IPS-NIHi11 (cell line): ENCODE data around the gene ZCWPW1.
"Not testable (repeated sequence)": the region's sequence is repeated elsewhere in the genome, so short reads cannot be mapped to it uniquely, and the experiment has no call there.

Experiments used
- DNase-seq: peaks from one replicate; pipeline ENCODE4 v3.0.0; 2012; ENCODE audit warnings: mixed read lengths, low spot score

The ZCWPW1 gene

DNA sequence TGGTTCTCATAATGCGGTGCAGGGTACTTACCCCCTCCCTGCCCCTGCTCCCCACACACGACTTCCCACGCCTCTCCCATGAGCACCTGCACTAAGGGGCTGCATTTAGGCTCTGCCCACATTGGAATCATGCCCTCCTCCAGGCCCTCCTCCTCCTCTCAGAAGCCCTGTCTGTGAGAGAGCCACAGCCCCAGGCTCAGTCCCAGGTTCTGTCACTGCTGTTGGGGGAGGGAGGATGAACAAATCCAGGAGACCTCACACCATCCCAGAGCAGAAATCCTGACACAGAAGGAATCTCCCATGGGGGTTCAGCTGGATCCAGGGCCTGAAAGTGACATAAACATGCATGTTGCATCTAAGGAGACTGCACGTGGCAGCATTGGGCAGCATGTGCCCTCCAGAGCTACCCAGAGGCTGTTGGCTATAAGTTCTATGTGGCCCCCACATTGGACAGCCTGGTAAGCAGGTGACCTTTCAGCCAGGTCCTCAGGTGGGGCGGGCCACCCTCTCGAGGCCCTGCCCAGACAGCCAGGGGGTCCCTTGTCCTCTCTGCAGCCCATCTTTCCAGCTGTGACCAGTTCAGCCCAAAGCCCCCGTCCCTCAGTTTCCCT, 56.8 kb downstream of the ZCWPW1 start:
- no peak for DNase-seq

DNA sequence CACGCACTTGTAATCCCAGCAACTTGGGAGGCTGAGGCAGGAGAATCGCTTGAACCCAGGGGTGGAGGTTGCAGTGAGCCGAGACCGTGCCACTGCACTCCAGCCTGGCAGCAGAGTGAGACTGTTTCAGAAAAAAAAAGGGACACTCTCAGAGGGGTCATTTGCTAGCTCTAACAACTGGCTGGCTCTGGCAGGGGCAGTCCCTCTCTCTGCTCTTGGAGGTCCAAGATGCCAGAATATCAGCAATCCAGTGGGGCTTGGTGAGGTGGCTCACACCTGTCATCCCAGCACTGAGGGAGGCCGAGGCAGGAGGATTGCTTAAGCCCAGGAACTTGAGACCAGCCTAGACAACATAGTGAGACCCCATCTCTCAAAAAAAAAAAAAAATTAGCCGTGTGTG, 57.8 kb downstream of the ZCWPW1 start:
- no peak for DNase-seq

DNA sequence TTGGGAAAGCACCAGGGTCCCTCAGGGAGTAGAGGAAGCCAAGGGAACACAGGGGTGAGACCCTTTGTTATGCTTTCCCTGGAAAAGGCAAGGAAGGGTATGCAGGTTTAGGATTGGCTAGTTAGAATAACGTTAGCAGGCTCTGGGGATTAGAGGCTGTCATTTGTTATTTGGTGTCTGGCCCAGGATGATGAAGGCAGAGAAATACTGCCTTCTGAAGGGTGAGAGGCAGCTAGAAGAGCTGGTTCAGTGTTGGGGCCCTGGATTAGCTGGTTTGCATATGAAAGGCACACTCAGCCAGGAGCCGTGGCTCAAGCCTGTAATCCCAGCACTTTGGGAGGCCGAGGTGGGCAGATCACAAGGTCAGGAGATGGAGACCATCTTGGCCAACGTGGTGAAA, 58.2 kb downstream of the ZCWPW1 start:
- peak; percentile 43 for DNase-seq

DNA sequence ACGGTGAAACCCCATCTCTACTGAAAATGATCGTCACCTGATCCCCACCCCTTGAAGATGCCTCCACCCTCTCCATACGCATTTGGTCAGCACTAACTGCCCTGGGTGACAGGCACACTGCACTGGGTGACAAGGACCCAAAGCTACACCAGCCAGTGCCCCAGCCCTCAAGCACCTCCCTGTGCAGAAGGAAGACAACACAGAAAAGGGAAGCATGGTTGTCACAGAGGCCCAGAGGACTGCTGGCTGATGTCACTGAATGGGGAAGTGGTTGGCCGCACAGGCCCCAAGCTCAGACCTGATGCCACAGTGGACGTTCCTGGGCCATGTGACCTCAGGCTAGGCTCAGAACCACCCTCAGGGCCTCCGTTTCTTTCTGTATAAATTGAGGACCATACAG, 59.4 kb downstream of the ZCWPW1 start:
- DNase-seq, result no peak

DNA sequence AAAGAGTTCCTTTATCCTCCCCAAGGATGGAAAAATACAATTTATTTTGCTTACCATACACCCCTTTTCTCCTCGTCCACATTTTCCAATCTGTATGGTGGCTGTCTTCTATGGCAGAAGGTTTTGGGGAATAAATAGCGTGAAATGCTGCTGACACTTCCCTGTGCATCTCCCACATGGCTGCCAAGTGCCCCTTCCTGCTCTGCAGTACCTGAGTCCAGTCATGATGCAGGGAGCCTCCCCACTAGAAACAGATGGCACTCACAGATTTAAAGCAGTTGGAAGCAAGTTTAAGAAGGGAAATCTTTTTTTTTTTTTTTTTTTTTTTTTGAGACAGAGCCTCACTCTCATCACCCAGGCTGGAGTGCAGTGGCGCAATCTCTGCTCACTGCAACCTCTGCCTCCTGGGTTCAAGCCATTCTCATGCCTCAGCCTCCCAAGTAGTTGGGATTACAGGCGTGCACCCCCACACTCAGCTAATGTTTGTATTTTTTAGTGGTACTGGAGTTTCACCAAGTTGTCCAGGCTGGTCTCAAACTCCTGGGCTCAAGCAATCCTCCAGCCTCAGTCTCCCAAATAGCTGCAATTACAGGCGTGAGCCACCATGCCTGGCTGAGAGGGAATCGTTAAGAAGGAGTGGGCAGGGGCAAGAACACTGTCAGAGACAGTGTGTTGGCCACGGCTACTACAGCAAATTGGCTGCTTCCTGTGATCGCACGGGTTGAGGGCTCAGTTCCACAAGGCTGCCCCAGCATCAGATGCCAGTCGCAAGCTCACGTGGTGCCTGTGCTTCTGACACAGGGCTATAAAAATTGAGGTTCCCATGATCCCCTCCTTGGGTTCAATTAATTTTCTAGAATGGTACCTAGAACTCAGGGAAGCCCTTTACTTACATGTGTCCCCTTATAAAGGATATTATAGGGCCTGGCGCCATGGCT, 60.6 kb downstream of the ZCWPW1 start:
- DNase-seq, result no peak

DNA sequence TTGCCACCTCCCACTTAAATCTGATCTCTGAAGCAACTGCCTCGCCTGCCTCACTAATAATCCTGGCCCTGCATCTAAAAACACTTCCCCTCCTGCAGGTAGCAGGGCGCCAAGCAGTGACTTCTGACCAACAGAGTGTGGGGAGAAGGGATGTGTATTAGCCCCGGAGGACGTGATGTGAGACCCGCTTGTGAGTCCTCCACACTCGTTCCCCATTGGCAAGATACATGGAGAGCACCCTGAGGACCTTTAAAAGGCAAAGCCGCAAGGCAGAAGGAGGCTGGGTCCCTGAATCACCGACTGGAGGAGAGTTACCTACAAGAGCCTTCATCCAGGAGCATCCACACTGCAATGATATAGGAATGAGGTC, 61.3 kb downstream of the ZCWPW1 start:
- no peak for DNase-seq

DNA sequence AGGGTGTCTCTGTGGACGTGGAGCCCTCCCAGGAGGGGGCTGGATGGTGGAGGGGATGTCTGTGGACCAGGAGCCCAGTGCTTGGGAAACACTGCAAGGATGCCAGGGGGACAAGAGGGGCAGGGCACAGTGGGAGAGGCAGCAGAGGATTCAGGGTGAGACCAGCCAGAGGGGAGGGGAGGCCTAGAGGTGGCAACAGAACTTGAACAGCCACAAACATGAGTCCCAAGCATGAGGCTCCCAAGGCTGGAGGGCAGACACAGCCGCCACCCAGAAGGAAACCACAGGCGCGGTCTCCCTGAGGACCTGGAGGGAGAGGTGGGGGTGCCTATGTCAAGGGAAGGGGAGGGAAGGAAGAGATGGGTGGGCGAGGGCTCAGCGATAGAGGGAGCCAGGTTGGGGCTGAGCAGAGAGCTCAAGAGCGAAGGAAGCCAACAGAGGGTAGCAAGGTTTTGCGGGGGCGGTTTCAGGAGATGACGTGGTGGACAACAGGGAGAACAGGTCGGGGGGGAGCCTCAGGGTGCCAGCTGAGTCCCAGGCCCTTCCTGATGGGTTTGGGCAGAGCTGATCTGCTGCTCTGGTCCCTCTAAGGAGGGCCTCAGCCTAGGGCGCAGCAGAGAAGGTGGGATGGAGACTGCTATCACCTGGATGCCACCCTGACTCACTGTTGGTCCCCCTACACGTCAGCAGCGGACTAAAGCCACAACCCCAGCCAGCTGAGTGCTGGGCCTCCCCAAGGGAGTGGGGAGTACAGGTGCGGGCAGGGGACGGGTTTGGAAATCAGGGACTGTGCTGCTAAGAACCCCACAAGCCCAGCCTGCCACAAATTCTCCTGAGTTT, 61.9 kb downstream of the ZCWPW1 start:
- DNase-seq, result no peak

DNA sequence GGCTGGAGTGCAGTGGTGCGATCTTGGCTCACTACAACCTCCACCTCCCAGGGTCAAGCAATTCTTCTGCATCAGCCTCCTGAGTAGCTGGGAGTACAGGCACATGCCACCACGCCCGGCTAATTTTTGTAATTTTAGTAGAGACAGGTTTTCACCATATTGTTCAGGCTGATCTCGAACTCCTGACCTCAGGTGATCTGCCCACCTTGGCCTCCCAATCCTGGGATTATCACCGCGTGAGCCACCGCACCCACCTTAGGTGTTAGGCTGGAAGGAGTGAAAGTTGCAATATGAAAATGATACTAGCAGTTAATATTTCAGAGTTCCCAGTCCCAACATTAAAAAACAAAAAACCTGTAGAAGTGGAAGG, 62.5 kb downstream of the ZCWPW1 start:
- not testable (repeated sequence) for DNase-seq

DNA sequence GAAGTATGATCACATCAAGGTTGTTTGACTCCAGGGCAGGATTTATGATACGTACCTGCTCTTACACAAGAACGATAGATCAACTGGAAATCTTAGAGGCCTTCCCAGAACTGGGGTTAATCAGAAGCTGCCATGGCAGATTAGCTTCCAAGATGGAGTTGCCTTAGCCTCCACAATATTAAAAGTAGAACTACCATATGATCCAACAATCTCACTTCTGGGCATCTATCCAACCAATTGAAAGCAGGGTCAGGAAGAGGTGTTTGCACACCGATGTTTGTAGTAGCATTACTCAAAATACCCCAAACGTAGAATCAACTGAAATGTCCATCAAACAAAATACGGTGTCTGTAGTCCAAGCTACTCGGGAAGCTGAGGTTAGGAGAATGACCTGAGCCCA, 64.0 kb downstream of the ZCWPW1 start:
- no peak for DNase-seq

DNA sequence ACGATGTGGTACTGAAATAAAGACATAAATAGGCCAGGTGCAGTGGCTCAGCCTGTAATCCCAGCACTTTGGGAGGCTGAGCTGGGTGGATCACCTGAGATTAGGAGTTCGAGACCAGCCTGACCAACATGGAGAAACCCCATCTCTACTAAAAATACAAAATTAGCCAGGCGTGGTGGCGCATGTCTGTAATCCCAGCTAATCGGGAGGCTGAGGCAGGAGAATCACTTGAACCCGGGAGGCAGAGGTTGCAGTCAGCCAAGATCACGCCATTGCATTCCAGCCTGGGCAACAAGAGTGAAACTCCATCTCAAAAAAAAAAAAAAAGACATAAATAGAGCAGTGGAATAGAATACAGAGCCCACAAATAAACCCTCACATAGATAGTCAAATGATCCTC, 64.7 kb downstream of the ZCWPW1 start:
- DNase-seq, result not testable (repeated sequence)

DNA sequence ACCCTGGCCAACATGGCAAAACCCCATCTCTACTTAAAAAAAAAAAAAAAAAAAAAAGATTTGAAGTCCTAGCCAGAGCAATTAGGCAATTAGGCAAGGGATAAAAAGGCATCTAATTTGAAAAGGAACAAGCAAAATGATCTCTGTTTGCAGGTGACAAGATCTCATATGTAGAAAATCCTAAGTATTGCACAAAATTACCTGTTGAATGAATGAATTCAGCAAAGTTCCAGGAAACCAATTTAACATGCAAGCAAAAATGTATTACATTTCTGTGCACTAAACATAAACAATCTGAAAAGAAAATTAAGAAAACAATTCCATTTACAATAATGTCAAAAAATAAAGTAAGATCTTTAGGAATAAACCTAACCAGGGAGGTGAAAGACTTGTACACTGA, 65.4 kb downstream of the ZCWPW1 start:
- DNase-seq, result no peak

DNA sequence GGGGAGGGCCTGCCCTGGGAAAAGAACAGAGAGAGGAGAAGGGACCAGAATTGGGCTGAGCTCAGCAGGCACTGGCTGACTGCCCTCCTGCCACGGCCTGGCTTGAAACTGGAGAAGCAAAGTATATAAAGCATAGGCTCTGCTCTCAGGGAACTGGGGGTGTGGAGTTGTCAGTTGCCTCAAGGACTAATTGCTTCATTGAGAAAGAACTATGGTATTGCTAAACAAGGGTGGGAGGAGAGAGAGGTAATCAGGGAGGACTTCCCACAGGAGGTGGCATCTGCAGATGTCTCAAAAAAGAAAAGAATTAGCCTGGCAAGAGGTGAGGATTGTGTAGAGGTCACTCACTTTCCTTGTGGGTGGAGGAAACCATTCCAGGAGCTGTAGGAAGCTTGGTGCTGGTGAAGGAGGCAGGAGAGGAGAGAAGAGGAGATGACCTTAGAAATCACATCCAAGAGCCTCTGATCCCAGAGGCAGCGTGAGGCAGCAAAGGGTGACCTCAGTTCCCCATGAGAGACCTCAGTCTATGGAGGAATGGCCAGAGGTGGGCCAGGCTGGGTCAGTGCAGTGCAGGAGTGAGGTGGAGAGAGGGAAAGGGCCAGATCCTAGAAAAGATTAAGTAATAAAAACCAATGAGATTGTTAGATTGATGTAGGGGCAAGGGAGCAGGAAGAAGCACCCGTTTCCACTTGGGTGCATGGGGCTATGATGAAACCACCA, 68.2 kb downstream of the ZCWPW1 start:
- DNase-seq, result no peak

DNA sequence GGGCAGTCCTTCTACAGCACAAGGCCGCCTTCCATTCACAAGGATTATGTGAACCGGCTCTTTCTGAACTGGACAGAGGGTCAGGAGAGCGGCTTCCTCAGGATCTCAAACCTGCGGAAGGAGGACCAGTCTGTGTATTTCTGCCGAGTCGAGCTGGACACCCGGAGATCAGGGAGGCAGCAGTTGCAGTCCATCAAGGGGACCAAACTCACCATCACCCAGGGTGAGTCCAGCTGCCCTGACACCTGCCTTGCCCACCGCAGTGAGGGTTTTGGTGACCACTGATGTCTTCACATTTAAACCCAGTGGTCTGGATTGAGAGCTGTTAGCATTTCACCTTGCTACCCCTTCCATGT, 69.7 kb downstream of the ZCWPW1 start:
- DNase-seq, result no peak

DNA sequence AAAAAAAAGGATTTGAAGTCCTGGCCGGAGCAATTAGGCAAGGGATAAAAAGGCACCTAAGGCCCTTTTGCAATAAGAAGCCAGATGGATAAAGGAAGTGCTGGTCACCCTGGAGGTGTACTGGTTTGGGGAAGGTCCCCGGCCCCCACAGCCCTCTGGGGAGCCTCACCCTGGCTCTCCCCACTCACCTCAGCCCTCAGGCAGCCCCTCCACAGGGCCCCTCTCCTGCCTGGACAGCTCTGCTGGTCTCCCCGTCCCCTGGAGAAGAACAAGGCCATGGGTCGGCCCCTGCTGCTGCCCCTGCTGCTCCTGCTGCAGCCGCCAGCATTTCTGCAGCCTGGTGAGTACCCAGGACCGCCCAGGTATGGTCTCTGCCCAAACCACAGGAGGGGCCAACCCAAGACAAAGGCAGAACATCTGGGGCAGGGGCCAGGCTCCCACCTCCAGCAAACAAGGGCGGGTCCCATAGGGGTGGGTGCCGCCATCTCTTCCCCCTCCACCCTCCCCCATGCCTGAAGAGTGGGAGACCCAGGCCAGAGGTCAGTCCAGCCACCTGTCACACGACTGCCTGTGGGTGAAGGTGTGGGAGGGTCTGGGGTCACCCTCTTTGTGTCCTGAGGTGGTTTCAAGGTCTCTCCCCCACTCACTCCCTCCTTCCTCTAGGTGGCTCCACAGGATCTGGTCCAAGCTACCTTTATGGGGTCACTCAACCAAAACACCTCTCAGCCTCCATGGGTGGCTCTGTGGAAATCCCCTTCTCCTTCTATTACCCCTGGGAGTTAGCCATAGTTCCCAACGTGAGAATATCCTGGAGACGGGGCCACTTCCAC, 70.3 kb downstream of the ZCWPW1 start, which contains the start of gene PILRB:
Gene PILRB, plus strand, starts transcription at position 91 of the 830 bp plus-strand sequence. Its CDS starts 186 bp downstream, at position 277.
- DNase-seq, result no peak

DNA sequence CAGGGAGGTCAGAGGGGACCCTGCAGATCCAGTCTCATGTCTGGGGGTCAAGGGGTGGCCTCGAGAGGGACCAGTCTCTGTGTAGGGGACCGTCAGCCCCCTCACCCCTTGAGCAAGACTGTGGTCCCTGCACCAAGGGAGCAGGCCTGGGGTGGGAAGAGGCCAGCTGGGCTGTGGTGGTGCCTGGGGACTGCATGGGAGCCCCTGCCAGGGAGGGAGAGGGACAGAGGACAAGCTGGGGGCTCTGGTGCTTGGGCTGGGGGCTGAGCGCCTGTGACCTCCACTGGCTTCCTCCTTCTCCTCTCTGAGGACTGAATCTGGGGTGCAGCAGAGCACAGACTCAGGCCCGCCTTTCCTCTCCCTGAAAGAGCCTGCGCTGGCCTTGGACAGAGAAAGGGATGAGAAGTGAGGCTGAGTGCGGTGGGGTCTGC, 71.4 kb downstream of the ZCWPW1 start:
- DNase-seq, result no peak

DNA sequence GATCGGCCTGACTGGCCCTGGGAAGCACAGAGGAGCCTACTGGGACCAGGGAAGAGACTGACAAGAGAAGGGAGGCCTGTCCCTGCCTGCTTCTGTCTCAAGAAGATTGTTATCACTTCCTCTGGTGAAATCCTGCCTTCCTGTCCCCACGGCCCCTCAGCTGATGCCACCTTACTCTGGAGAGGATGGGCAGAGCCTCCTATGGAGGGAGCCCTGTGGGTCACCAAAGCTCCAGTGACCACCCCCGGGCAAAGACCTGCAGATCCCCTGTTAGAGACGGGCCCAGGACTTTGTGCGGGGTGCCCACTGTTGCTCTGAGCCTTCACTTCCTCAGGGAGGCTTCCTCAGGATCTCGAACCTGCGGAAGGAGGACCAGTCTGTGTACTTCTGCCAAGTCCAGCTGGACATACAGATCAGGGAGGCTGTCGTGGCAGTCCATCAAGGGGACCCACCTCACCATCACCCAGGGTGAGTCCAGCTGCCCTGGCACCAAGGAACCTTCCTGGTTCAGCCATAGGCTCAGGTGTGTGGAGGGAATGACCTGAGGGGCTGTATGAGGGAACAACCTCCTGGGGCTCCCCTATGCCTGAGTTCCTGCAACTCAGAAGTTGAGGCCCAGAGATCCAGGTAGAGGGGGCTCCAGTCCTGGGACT, 72.0 kb downstream of the ZCWPW1 start:
- no peak for DNase-seq

DNA sequence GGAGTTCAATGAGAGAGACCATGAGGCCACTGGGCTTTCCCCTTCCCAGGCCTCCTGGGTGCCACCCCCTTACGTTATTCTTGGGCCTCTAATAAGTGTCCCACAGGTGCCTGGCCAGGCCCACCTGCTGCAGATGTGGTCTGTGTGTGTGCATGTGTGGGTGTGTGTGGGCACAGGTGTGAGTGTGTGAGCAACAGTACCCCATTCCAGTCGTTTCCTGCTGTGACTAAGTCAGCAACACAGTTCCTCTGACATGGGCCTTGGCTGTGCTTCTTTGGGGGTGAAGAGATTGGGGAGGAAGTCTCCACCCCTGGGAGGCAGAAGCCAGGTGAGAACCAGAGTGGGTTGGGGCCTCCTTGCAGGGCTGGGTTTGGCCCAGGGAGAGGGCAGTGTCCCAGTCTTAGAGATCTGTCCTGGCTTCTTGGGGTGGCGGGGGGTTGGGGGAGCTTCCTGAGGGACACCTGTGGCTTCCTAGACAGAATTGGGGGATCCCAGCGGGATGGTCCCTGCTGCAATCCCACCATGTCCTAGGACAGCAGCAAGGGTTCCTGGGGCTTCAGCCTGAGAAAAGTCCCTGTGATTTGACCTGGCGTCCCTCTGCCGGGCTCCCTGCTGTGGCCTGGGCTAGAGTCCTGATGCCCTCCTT, 74.7 kb downstream of the ZCWPW1 start:
- no peak for DNase-seq

DNA sequence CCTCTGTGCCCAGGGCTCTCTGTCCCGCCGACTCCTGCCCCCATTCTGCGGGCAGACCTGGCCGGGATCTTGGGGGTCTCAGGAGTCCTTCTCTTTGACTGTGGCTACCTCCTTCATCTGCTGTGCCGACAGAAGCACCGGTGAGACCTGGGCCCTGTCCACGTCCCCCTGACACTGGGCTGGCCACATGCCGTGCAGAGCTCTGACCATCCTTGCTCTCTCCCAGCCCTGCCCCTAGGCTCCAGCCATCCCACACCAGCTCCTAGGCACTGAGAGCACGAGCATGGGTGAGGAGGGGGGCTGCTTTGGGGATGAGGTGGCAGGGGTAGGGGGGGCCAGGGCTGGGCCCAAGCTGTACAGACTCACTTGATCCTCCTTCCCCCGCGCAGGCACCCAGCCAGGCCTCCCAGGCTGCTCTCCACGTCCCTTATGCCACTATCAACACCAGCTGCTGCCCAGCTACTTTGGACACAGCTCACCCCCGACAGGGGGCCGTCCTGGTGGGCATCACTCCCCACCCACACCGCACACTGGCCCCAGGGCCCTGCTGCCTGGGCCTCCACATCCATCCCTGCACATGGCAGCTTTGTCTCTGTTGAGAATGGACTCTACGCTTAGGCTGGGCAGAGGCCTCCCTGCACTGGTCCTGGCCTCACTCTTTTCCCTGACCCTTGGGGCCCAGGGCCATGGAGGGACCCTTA, 75.4 kb downstream of the ZCWPW1 start:
- DNase-seq, result no peak

DNA sequence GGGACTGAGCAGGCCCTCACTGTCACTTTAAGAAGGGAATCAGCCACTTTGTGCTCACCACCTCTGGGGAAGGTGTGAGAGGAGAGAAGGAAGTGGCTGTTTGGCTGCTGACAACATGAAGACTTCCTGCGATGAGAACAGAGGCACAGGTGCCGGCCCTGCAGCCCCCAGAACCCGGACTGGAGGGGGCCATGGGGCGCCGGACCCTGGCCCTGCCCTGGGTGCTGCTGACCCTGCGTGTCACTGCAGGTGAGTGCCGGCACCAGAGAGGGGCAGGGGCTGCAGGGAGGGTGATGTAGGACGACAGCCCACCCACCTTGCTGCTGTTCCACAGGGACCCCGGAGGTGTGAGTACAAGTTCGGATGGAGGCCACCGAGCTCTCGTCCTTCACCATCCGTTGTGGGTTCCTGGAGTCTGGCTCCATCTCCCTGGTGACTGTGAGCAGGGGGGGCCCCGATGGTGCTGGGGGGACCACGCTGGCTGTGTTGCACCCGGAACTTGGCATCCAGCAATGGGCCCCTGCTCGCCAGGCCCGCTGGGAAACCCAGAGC, 76.2 kb downstream of the ZCWPW1 start:
- DNase-seq, result not testable (repeated sequence)
